HG03457 (cell line): ENCODE measurements around the gene SEBOX.

ENCODE experiments used
- ATAC-seq: cut with Tn5 transposase; IDR thresholded peaks from one replicate; pipeline ENCODE4 v1.9.1; 2021; ENCODE audit warnings: moderate number of reproducible peaks; ENCODE audit not compliant: unreplicated experiment

Gene SEBOX

DNA sequence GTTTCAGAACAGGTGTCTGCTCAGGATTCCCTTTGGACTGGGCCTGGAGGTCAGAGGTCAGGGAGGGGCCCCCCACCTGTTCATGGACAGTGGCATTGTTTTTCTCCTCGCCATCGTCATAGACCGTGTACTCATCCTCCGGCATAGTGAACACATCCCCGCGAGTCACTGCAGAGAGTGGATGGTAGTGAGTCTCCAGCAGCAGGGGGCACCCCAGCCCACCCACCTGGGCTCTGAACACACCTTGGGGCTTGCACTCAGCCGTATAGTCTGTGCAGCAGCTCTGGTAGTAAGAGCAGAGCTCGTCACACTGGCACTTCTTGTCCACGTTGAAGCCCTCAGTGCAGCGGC is 4.7 kb upstream of the SEBOX start:
- ATAC-seq, result no peak

DNA sequence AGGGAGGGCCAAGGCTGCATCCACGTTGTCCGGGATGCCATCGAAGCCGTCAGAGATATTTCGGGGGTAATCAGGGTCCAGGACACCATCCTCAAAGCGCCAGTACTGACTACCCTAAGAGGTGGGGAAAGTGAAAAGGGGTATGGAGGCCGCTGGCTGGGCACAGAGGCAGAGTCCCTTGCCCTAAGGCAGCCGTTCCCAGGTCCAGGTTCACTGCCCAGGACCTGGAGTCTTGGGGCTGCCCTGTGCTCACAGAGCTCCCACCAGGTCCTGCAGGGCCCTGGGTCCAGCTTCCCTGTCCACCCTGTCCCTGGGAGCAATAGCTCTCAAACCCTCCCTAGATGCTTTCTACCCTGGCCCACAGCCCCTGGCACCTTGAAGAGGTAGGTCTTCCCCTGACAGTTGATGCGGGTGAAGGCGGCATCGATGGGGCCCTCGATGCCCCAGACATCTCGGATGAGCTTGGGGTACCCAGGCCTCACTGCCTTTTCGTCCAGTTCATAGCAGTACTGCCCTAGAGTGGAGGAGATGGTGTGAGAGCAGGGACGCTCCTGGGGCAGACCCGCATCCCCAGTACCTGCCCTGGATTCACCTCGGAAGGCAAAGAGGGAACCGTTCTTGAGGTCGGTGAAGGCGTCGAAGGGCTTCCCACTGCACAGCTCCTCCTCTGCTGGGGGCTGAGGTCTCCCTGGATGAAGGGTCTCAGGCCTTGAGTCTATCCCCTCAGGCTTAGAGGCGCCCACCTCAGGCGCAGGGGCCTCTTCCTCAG is 4.1 kb upstream of the SEBOX start:
- ATAC-seq, result no peak

DNA sequence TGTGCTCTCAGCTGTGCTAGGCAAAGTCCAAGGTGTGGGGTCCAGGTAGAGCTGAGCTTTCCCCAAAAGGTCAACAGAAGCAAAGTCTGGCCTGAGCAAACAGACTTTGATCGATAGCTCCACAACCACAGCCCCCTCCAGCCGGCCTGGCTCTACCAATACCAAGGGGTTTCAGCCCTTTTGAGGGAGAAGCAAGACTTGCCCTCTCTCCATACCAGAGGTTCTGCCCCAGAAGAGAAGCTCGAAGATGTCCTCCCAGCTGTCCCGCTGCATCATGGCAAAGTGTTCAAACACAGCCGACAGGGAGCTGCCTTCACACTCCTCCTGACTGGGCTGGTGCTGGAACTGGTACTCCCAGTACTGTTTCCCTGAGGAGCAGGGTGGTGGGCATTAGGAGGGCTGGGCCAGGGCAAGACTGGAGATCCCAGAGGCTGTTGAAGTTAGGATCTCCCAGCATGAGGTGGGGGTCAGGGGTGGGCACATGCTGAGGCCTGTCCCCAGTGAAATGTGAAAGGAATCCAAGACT is 3.4 kb upstream of the SEBOX start:
- ATAC-seq, result no peak

DNA sequence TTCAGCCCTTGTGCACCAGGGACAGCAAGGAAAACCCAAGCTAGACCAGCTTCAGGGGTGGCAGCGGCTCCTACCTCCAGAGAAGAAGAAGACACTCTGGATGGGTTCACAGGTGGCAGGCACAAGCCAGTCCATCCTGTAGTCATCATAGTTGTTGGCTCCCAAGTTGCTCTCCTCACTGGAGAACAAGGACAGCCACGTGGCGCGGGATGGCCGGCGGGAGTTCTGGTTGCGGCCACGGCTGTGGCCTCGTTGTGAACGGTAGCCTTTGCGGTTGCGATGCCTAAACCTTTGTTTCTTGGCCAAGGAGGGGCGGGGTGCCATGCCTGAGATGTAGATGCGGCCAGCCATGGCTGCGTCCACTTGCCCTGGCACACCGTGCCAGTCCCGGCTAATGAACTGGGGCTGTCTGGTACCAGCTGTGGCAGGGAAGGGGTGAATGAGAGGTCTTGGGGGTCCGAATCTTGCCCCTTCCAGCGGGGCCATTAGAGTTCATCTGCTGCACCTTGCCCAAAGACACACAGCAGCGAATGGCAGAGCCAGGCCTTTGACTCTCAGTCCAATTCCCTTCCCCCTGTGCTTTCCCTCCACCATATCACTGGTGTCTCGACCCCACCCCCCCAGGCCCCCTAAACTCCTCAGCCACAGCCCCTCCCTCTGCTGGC is 2.8 kb upstream of the SEBOX start:
- no peak for ATAC-seq

DNA sequence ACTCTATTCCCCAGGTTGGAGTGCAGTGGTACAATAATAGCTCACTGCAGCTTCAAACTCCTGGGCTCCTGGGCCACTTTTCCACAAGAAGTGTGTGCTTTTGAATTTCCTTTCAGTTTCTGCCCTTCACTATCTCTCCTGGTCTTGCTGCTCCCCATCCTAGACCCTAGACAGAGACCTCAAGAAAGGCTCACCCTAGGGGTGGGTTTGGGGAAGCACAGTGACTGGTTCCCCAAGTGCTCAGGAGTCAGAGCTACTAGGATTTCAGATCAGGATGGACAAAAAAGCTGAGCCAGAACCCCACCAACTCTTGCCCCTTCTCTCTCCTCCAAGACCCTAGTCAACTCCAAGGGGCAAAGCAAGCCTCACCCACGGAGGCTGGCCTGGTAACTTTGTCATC is 1.6 kb upstream of the SEBOX start:
- no peak for ATAC-seq

DNA sequence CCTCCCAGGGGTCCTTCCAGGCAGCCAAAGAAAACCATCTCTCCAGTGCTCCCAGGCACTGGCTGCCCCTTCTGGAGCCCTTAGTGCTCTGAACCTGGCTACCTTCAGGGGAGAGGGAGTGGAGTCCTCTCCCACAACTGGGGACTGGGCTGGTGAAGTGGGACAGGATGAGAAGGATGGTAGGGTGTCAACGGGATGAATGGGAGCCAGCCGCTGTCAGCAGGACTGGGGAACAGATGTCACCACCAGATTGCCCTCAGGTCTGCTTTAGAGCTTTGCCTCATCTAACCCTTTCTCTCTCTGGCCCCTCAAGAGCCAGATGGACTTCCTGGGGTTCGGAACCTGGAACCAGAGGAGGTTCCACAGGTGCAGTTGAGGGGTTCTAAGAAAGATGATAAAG is 488 bp upstream of the SEBOX start:
- ATAC-seq, result no peak

DNA sequence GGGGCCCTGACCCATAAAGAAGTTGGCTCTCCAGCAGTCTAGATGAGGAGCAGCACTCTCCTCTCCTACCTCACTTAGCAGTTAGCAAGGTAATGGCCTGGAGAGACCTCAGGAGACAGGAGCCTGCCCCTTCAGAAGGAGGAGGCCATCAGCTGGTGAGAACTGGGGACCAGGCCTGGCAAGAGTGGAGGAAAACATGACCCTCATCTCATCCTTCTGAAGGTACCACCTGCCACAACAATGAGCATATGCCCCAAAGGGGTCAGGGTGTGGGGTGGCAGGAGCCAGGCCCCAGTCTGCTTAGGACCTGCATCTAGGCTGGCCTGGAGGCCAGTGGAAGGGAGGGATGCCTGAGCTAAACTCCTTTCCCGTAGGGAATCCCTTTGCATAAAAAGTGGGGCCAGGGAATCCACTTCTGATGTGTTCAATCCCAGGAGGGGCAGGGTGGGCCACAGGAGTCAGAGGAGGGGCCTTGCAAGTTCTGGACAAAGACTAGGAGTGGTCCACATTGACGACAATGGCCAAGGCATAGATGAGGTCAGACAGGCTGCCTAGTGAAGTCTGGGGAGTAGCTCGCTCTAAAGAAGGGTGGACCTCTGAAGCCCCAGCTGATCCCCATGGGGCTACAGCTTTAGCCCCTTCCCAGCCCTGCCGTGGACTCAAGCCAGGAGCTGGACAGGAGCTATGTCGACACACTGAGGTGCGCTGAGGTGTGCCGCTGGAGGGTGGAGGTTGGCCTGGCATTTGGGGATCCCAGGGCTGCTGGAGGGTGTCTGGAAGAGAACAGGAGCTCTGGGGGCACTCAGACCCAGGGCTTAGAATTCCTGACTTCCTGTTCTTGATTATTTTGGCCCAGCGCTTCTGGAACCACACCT is 986 bp downstream of the SEBOX start:
- no peak for ATAC-seq

DNA sequence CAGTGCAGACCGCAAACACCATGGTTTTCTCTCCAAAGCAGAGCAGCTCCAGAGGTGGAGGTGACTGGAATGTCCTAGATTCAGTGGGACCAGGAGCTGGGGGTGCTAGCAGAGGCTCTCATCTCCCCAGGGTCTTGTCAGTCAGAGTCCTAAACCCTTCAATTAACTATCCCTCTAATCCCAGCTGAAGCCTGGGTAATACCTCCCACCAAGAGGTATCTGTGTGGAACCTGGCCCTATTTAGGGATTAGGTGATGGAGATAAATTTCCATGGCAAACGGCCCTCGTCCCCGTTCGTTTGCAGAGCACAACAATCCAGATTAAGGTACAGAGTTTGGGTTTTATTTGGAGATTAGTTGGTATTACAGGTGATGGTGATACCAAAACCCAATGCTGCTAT is 1.8 kb downstream of the SEBOX start:
- no peak for ATAC-seq

DNA sequence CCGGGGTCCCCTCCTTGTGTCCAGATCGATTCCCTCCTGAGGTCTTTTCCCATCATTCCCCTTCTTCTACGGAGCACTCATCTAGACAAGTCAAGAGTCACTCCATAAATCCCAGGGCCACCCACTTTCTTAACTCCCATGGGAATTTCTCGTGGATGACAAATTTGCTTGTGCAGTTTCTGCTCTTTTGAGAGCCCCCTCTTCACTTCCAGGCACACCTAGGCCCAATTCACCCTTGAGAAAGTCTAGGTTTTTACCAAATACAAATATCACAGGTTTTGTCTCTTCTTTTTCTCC is 7.2 kb downstream of the SEBOX start:
- ATAC-seq, result no peak

DNA sequence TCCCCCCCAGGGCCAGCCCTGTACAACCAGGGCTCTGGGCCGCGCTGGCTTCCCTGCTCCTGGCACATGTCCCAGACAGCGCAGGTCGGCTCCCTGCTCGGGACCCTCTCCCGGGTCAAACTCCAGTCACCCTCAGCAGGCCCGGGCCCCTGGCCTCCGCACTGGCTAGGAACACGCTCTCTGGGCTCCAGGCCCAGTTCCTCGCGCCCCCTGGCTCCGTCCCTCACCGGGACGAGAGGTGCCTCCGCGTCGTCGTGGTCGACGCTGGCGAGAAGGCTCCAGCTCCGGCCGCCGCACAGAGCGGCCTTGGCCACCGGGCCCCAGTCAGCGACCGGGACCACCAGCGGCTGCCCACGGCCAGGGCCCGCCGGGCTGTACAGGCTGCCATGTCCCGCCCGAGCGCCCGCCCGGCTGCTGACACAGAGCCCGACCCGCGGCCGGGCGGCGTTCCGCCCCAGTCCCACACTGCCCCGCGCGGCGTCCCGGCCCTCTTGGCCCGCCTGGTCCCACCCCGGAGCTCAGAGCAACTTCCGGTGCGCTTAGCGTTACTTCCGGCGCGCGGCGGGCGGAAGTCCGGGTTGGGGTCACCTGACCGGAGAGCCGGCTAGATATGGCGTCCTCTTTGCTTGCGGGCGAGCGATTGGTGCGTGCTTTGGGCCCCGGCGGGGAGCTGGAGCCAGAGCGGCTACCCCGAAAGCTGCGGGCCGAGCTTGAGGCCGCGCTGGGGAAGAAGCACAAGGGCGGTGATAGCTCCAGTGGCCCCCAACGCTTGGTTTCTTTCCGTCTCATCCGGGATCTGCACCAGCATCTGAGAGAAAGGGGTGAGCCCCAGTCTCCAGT is 7.7 kb downstream of the SEBOX start, which contains the start of gene POLDIP2:
Gene POLDIP2 (minus strand): TSS at position 467 of the 840 bp plus-strand sequence. CDS start 79 bp downstream, at position 388.
- peak; percentile 84 for ATAC-seq

DNA sequence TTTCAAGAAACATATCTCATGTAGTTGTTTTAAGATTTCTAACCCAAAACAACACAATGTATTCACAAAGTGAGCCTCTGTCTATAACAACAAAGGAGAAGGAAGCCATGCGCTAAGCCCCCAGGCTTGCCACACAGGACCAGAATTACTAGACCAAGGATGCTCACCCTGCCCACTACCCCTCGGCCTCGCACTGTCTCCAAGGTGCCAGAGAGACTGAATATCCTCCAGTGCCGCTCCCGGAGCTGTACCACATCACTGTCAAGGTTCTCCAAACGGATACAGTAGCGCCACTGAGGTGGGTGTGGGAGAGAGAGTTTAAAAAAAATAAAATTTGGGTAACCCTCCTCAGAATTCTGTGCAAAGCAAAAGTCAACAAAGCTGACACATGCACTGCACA is 14.7 kb downstream of the SEBOX start:
- no peak for ATAC-seq

DNA sequence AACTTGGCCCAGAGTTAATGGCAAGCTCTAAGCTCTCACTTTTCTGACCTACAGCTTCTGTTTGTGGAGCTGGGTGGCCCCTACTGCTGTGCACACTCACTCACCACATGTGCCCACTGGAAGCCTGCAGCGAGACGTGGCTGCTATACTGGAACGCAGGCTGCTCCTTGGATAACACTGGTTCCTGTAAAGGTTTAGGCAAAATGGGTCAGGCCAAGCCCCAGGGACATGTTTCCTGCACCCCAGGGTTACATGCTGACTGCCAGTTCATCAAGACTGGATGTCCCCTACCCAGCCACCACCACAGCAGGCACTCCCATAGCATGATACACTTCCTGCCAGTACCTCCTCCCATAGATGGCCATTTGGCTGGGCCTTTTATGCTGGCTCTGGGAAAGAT is 16.0 kb downstream of the SEBOX start:
- ATAC-seq, result no peak

DNA sequence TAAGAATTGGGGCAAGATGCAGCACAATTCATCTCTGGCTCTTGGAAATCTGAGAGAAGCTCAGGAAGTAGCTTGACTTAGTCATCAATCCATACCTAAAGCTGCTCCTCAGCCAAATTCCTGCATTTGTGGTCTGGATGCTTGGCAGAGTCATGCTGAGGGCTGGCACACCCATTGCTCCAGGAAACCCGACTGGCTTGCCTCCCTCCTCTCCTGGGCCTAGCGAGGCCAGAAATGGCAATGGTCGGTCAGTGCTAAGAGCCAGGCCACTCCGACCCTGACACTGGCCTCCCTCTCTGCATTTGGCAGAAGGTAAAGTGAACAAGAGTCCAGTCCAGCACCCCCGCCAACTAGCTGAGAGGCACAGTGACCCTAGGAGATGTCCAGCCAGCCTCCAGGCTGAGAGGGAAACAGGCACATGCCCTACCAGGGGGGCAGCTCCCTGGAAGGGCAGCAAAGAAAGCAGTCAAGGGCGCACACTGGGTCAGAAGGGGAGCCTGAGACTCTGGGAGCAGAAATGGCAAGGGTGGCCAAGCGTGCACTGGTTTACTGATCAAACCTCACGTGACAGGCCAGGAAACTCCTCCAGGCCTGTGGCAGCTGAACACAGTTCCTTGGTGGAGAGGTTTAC is 17.6 kb downstream of the SEBOX start:
- ATAC-seq, result no peak

DNA sequence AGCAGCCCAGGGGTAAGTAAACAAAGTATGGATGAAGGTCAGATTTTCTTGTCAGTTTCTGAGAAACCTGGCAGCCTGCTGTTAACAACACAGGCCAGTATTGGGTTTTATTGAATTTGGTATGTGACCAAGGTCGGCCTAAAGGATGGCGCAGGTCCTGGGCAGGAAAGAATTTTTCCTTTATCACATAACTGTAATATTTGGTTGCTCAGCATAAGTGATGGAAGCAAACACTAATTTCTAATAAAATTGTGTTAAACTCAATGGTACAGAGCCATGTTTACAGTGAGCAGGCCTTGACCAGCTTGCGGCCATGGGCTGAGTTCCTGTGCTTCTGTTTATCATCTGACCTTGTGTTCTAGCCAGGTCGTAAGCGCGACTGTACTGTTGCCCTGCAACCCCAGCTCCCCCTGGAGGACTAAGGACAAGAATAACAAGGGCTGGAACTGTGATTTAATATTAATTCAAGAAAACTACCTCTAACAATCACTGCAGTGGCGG is 18.2 kb downstream of the SEBOX start:
- no peak for ATAC-seq

DNA sequence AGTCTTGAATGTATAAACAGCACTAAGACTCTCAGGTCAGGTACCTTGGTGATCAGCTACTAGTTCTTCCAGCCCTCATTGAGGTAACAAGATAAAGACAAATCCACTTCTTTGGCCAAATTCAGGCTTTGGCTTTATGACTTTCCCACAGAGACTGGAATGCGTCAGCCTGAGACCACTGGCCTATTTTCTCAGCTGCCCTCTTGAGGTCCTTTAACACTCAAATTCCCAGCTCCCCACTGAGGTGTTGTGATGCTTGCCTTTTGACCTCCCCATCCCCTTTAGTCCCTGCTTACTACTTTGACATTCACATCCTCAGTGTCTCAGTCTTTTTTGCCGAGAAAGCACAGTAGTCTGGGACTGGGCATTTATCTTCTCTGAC is 18.8 kb downstream of the SEBOX start:
- no peak for ATAC-seq

DNA sequence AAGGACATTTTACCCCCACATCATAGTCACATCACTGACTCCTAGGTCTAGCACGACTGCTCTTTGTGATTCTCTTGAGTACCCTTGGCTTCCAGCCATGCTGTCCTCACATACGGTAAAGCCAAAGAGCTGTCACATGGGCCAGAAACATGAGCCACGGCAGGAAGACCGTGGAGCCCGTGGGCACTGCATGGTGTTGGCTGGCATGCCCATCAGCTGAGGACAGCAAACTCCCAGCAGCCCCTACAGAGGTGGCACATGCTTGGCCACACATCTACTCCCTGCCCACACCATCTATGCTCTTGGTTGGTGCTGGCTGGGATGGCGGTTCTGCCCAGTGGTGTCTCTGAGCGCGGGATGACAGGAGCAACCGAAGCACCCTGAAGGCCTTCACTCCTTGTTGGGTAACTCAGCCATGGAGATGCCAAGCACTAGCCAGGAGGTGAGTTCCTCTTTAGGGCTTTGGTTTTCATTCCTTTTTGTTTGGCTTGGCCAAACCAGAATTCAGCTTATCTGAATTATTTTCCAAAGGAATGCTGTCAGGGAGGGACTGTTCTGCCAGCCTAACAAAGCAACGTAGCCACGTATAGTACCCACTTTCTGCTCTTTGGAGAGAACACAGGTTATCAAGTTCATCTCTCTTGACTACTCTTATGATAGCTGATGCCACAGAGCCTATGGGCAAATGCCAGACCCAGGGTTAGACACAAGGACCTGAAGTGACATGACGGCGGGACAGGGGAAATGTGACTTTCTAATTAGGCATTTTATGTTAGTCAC is 19.4 kb downstream of the SEBOX start:
- no peak for ATAC-seq

DNA sequence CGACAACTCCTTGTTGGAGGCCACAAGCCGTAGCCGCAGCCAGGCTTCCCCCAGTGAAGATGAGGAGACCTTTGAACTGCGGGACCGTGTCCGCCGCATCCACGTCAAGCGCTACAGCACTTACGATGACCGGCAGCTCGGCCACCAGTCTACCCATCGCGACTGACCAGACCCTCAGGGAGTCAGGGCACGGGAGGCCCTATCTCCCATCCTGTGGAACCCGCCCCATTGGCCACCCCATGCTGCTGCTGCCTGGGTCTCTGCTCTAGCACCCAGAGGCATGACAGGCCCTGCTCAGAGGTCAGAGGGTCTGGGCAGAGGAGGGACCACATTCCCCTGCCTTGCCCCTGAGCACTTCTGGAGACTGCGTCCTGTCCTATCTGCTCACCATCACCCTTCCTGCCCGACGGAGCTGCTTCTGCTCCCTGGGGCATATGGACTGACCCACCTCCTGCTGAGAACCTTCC is 20.5 kb downstream of the SEBOX start:
- no peak for ATAC-seq

DNA sequence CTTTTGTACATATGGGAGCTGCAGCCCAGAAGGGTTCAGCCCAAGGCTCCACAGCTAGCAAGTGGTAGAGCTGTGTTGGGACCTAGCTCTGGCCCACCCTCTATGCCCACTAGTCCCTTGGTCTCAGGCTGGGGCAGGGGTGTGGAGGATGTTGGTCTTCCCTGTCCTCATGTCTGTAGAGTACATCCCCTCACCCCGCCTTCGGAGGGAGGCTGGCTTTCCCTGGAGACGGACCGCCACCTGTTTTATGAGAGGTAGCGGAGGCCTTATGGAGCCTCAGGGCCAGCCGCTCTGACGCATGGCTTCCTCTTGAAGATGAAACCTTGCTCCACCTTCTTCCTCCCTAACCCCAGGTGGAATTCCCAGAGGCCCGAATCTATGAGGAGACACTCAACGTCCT is 21.0 kb downstream of the SEBOX start:
- ATAC-seq, result no peak

DNA sequence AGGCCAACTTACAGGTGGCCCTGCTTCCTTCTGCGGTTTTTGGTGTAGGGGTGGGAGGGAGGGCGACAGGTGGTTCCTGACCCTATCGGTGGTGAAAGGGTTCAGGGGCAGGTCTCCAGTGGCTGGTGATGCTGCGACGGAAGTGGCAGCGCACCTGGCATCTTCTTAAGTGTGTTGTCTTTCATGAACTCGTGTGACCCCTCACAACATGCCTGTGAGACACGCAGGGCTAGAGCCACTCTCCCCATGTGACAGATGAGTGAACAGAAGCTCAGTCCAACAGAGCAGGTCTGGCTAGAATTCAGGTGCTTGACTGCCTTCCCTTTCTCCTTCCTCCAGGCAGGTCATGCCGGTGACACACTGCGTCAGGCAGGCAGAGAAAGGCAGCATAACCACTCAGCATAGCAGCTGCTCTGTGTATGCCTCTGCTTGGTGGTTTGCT is 21.5 kb downstream of the SEBOX start:
- no peak for ATAC-seq
